ENCODE results near the gene VENTX.

VENTX gene

GRCh38 chr10:133195096-133195495, 42.6 kb upstream of the VENTX start:
- no peak for TF ChIP-seq CTCF (IDR thresholded peaks at IDR 0.05; ENCODE audit: low read depth, low read length)
- DNase-seq (ENCODE audit: extremely low read depth, low read depth): no peak

GRCh38 chr10:133195611-133196010, 42.0 kb upstream of the VENTX start:
- TF ChIP-seq CTCF (IDR thresholded peaks at IDR 0.05; ENCODE audit: low read depth, low read length): no peak
- no peak for DNase-seq (ENCODE audit: extremely low read depth, low read depth)

GRCh38 chr10:133196221-133196915, 41.3 kb upstream of the VENTX start:
- TF ChIP-seq CTCF (IDR thresholded peaks at IDR 0.05; ENCODE audit: low read depth, low read length): no peak
- no peak for DNase-seq (ENCODE audit: extremely low read depth, low read depth)

GRCh38 chr10:133196936-133197758, 40.5 kb upstream of the VENTX start:
- TF ChIP-seq CTCF (IDR thresholded peaks at IDR 0.05; ENCODE audit: low read depth, low read length): no peak

GRCh38 chr10:133197786-133198185, 39.9 kb upstream of the VENTX start:
- TF ChIP-seq CTCF (IDR thresholded peaks at IDR 0.05; ENCODE audit: low read depth, low read length): no peak
- no peak for DNase-seq (ENCODE audit: extremely low read depth, low read depth)

More at GRCh38 chr10:133196936-133197758, 40.5 kb upstream of the VENTX start:
- DNase-seq (ENCODE audit: extremely low read depth, low read depth): no peak

GRCh38 chr10:133198206-133198605, 39.4 kb upstream of the VENTX start:
- TF ChIP-seq CTCF (IDR thresholded peaks at IDR 0.05; ENCODE audit: low read depth, low read length): no peak
- DNase-seq (ENCODE audit: extremely low read depth, low read depth): no peak
